Measurements from ENCODE around the gene HLA-DMB. TPM values are rescaled to one million over a fixed set of nuclear protein-coding genes. Genes with fewer than 3 reads are reported as not detected.
"Not testable (repeated sequence)": the region's sequence is repeated elsewhere in the genome, so short reads cannot be mapped to it uniquely, and the experiment has no call there.

HLA-DMB gene
- total and polyA plus RNA-seq, 4 donors, result 4.7 to 22.3 (median 10.3) TPM

GRCh38 chr6:32942555-32943123 is 1.8 kb upstream of the HLA-DMB start:
- DNase-seq (ENCODE audit: low read depth in 4 of 6, low spot score in 6 of 6); H3K36me3 ChIP-seq (ENCODE audit: control insufficient read depth, insufficient read depth, low read length); H3K27ac ChIP-seq (ENCODE audit: low read depth, low read length); H3K4me3 ChIP-seq (ENCODE audit: low read depth, low read length); H3K4me1 ChIP-seq (ENCODE audit: control insufficient read depth, insufficient read depth, low read length); H3K9me3 ChIP-seq (ENCODE audit: control insufficient read depth, insufficient read depth, low read length); H3K27me3 ChIP-seq (ENCODE audit: control insufficient read depth, insufficient read depth, low read length): not testable (repeated sequence)
- 63% methylated on average over 5 of the region's 9 CpGs for WGBS (ENCODE audit: insufficient coverage)

- 61% methylated on average over 5 of the region's 7 CpGs for WGBS (ENCODE audit: insufficient coverage)
- H3K27ac ChIP-seq (ENCODE audit: low read depth, low read length), result peak overlapping the region; percentile 29
- H3K36me3 ChIP-seq (ENCODE audit: control insufficient read depth, insufficient read depth, low read length), result no peaks in the 10 kb centered on the region
- H3K9me3 ChIP-seq (ENCODE audit: control insufficient read depth, insufficient read depth, low read length), result no peaks in the 10 kb centered on the region
- peaks cover 10% of the 10 kb centered on the region for H3K4me1 ChIP-seq (ENCODE audit: control insufficient read depth, insufficient read depth, low read length)
- peak in 1 of 6 donors; percentile 6 for DNase-seq (ENCODE audit: low read depth in 4 of 6, low spot score in 6 of 6)
- H3K27me3 ChIP-seq (ENCODE audit: control insufficient read depth, insufficient read depth, low read length), result peaks cover 3% of the 10 kb centered on the region
- H3K4me3 ChIP-seq (ENCODE audit: low read depth, low read length), result no peak overlapping the region
These were observed 463 bp upstream of the HLA-DMB start for GRCh38 chr6:32941214-32941768.

- Histone ChIP-seq H3K9me3 (ENCODE audit: control insufficient read depth, insufficient read depth, low read length) (no peaks in the 10 kb centered on the region), H3K4me3 (ENCODE audit: low read depth, low read length) (no peak overlapping the region), H3K36me3 (ENCODE audit: control insufficient read depth, insufficient read depth, low read length) (no peaks in the 10 kb centered on the region), H3K27me3 (ENCODE audit: control insufficient read depth, insufficient read depth, low read length) (peaks cover 5% of the 10 kb centered on the region), H3K27ac (ENCODE audit: low read depth, low read length) (no peak overlapping the region), H3K4me1 (ENCODE audit: control insufficient read depth, insufficient read depth, low read length) (peaks cover 10% of the 10 kb centered on the region)
- 93% methylated on average over 7 of the region's 7 CpGs for WGBS (ENCODE audit: insufficient coverage)
- DNase-seq (ENCODE audit: low read depth in 4 of 6, low spot score in 6 of 6), result no peak
These were observed 2.3 kb downstream of the HLA-DMB start for GRCh38 chr6:32938494-32938893.

GRCh38 chr6:32937230-32937633 is 3.6 kb downstream of the HLA-DMB start:
- Histone ChIP-seq H3K36me3 (ENCODE audit: control insufficient read depth, insufficient read depth, low read length) (no peaks in the 10 kb centered on the region), H3K4me3 (ENCODE audit: low read depth, low read length) (no peak overlapping the region), H3K9me3 (ENCODE audit: control insufficient read depth, insufficient read depth, low read length) (no peaks in the 10 kb centered on the region), H3K4me1 (ENCODE audit: control insufficient read depth, insufficient read depth, low read length) (peaks cover 10% of the 10 kb centered on the region), H3K27me3 (ENCODE audit: control insufficient read depth, insufficient read depth, low read length) (peaks cover 5% of the 10 kb centered on the region), H3K27ac (ENCODE audit: low read depth, low read length) (no peak overlapping the region)
- no peak for DNase-seq (ENCODE audit: low read depth in 4 of 6, low spot score in 6 of 6)
- 82% methylated on average over 2 of the region's 8 CpGs for WGBS (ENCODE audit: insufficient coverage)

- Histone ChIP-seq H3K36me3 (ENCODE audit: control insufficient read depth, insufficient read depth, low read length) (no peaks in the 10 kb centered on the region), H3K4me3 (ENCODE audit: low read depth, low read length) (no peak overlapping the region), H3K9me3 (ENCODE audit: control insufficient read depth, insufficient read depth, low read length) (no peaks in the 10 kb centered on the region), H3K27ac (ENCODE audit: low read depth, low read length) (no peak overlapping the region), H3K4me1 (ENCODE audit: control insufficient read depth, insufficient read depth, low read length) (peaks cover 9% of the 10 kb centered on the region), H3K27me3 (ENCODE audit: control insufficient read depth, insufficient read depth, low read length) (peaks cover 5% of the 10 kb centered on the region)
- DNase-seq (ENCODE audit: low read depth in 4 of 6, low spot score in 6 of 6), result no peak
- 83% methylated on average over 9 of the region's 12 CpGs for WGBS (ENCODE audit: insufficient coverage)
These were observed 4.3 kb downstream of the HLA-DMB start for GRCh38 chr6:32936239-32937152.

GRCh38 chr6:32935551-32936238 is 5.1 kb downstream of the HLA-DMB start:
- no peaks in the 10 kb centered on the region for H3K9me3 ChIP-seq (ENCODE audit: control insufficient read depth, insufficient read depth, low read length)
- no peak overlapping the region for H3K4me3 ChIP-seq (ENCODE audit: low read depth, low read length)
- peaks cover 5% of the 10 kb centered on the region for H3K27me3 ChIP-seq (ENCODE audit: control insufficient read depth, insufficient read depth, low read length)
- peaks cover 2% of the 10 kb centered on the region for H3K4me1 ChIP-seq (ENCODE audit: control insufficient read depth, insufficient read depth, low read length)
- no peaks in the 10 kb centered on the region for H3K36me3 ChIP-seq (ENCODE audit: control insufficient read depth, insufficient read depth, low read length)
- DNase-seq (ENCODE audit: low read depth in 4 of 6, low spot score in 6 of 6), result no peak
- WGBS (ENCODE audit: insufficient coverage), result 82% methylated on average over 4 of the region's 4 CpGs
- H3K27ac ChIP-seq (ENCODE audit: low read depth, low read length), result no peak overlapping the region

GRCh38 chr6:32933661-32934085 is 7.2 kb downstream of the HLA-DMB start:
- DNase-seq (ENCODE audit: low read depth in 4 of 6, low spot score in 6 of 6), result peak in 5 of 6 donors; percentile 27 to 81 (median 31)
- peaks cover 5% of the 10 kb centered on the region for H3K27me3 ChIP-seq (ENCODE audit: control insufficient read depth, insufficient read depth, low read length)
- H3K4me1 ChIP-seq (ENCODE audit: control insufficient read depth, insufficient read depth, low read length), result no peaks in the 10 kb centered on the region
- no CpG with 5 or more reads among the region's 3 CpGs for WGBS (ENCODE audit: insufficient coverage)
- no peaks in the 10 kb centered on the region for H3K9me3 ChIP-seq (ENCODE audit: control insufficient read depth, insufficient read depth, low read length)
- H3K36me3 ChIP-seq (ENCODE audit: control insufficient read depth, insufficient read depth, low read length), result no peaks in the 10 kb centered on the region
- no peak overlapping the region for H3K27ac ChIP-seq (ENCODE audit: low read depth, low read length)
- H3K4me3 ChIP-seq (ENCODE audit: low read depth, low read length), result no peak overlapping the region

GRCh38 chr6:32932132-32932868 is 8.5 kb downstream of the HLA-DMB start:
- Histone ChIP-seq H3K36me3 (ENCODE audit: control insufficient read depth, insufficient read depth, low read length) (no peaks in the 10 kb centered on the region), H3K27me3 (ENCODE audit: control insufficient read depth, insufficient read depth, low read length) (peaks cover 3% of the 10 kb centered on the region), H3K4me3 (ENCODE audit: low read depth, low read length) (no peak overlapping the region), H3K9me3 (ENCODE audit: control insufficient read depth, insufficient read depth, low read length) (no peaks in the 10 kb centered on the region), H3K27ac (ENCODE audit: low read depth, low read length) (no peak overlapping the region), H3K4me1 (ENCODE audit: control insufficient read depth, insufficient read depth, low read length) (no peaks in the 10 kb centered on the region)
- 80% methylated on average over 6 of the region's 7 CpGs for WGBS (ENCODE audit: insufficient coverage)
- no peak for DNase-seq (ENCODE audit: low read depth in 4 of 6, low spot score in 6 of 6)

GRCh38 chr6:32931211-32931610 is 9.6 kb downstream of the HLA-DMB start:
- Histone ChIP-seq H3K27ac (ENCODE audit: low read depth, low read length) (no peak overlapping the region), H3K36me3 (ENCODE audit: control insufficient read depth, insufficient read depth, low read length) (no peaks in the 10 kb centered on the region), H3K9me3 (ENCODE audit: control insufficient read depth, insufficient read depth, low read length) (no peaks in the 10 kb centered on the region), H3K27me3 (ENCODE audit: control insufficient read depth, insufficient read depth, low read length) (peaks cover 3% of the 10 kb centered on the region), H3K4me1 (ENCODE audit: control insufficient read depth, insufficient read depth, low read length) (no peaks in the 10 kb centered on the region), H3K4me3 (ENCODE audit: low read depth, low read length) (no peak overlapping the region)
- WGBS (ENCODE audit: insufficient coverage), result 60% methylated on average over 1 of the region's 1 CpG
- DNase-seq (ENCODE audit: low read depth in 4 of 6, low spot score in 6 of 6), result no peak

Data from spinal cord (tissue), 10 donors.